Lower leg skin (tissue), 4 donors: Measurements from ENCODE around the gene RASL10A. TPM values are rescaled to one million over a fixed set of nuclear protein-coding genes. Genes with fewer than 3 reads are reported as not detected.

Experiments used
- DNase-seq, 2 donors: peaks; one replicate each; pipeline ENCODE4 v3.0.0-alpha.2; 2019; ENCODE audit warnings: low spot score in 2 of 2
- H3K4me3 ChIP-seq: fragments of 200-600 bp; sonication (generic); 2 replicates; pipeline ENCODE4 v1.5.1; 2017; ENCODE audit warnings: mild to moderate bottlenecking, low read depth; ENCODE audit not compliant: poor library complexity, severe bottlenecking
- CTCF ChIP-seq, 3 donors: fragments of 450-650 bp; IDR thresholded peaks; one replicate each; pipeline ENCODE4 v1.5.1; 2016; ENCODE audit warnings: antibody characterized with exemption in 3 of 3, mild to moderate bottlenecking in 3 of 3, moderate library complexity in 2 of 3
- POLR2A ChIP-seq, 2 donors: fragments of 450-650 bp; IDR thresholded peaks; one replicate each; pipeline ENCODE4 v1.6.1; 2016 to 2017; ENCODE audit warnings: antibody characterized with exemption in 2 of 2, mild to moderate bottlenecking in 1 of 2, moderate library complexity in 1 of 2
- WGBS, 2 donors: methylation state at CpG; one replicate each; pipeline ENCODE4 v1.1.5; 2018; 5-methylcytosine and 5-hydroxymethylcytosine counted together
- intact Hi-C: fragments of 100-400 bp; cut with DNase I; formaldehyde crosslinking; loops from one replicate; pipeline ENCODE4 v1.15.0; 2023; ENCODE audit warnings: low total_unique reads
- total RNA-seq, 4 donors: library from RNA; depleted of rRNA; stranded (reverse); fragments of >200 nt; gene quantifications; one replicate each; pipeline ENCODE4 v1.1.0, GENCODE V29; 2016

RASL10A gene
- total RNA-seq, 4 donors from 2014 or later, result 0.17 to 2.9 (median 0.80) TPM

GRCh38 chr22:29325785-29326315, 10.4 kb upstream of the RASL10A start:
- intact Hi-C loops, result no loop called here
- no peak for DNase-seq
- TF ChIP-seq POLR2A (IDR thresholded peaks at IDR 0.05) (no peak), CTCF (IDR thresholded peaks at IDR 0.05) (no peak)
- whole genome bisulfite sequencing, 2 donors, result 35 to 44% methylated on average over 9 of the region's 9 CpGs
- no peak overlapping the region for H3K4me3 ChIP-seq

GRCh38 chr22:29325356-29325755, 9.9 kb upstream of the RASL10A start:
- TF ChIP-seq CTCF (IDR thresholded peaks at IDR 0.05) (no peak), POLR2A (IDR thresholded peaks at IDR 0.05) (no peak)
- intact Hi-C loops, result no loop called here
- 76 to 83% methylated on average over 8 of the region's 8 CpGs for WGBS, 2 donors
- H3K4me3 ChIP-seq, result no peak overlapping the region
- no peak for DNase-seq

- TF ChIP-seq CTCF (IDR thresholded peaks at IDR 0.05) (no peak), POLR2A (IDR thresholded peaks at IDR 0.05) (no peak)
- DNase-seq, result no peak
- intact Hi-C loops, result no loop called here
- H3K4me3 ChIP-seq, result no peak overlapping the region
Measured at GRCh38 chr22:29323641-29324040, 8.1 kb upstream of the RASL10A start.

- intact Hi-C loops, result no loop called here
- 52 to 74% methylated on average over 1 of the region's 1 CpG for WGBS, 2 donors
- DNase-seq, result no peak
- TF ChIP-seq POLR2A (IDR thresholded peaks at IDR 0.05) (no peak), CTCF (IDR thresholded peaks at IDR 0.05) (no peak)
- H3K4me3 ChIP-seq, result no peak overlapping the region
Measured at GRCh38 chr22:29320546-29320945, 5.0 kb upstream of the RASL10A start.

- DNase-seq, result no peak
Measured at GRCh38 chr22:29319072-29319471, 3.6 kb upstream of the RASL10A start.

More at GRCh38 chr22:29319072-29319471, 3.6 kb upstream of the RASL10A start:
- H3K4me3 ChIP-seq, result no peak overlapping the region
- 86 to 92% methylated on average over 2 of the region's 2 CpGs for WGBS, 2 donors
- no peak for TF ChIP-seq POLR2A (IDR thresholded peaks at IDR 0.05)
- TF ChIP-seq CTCF (IDR thresholded peaks at IDR 0.05), result no peak
- intact Hi-C loops, result no loop called here
